H1 (cell line): ENCODE data around the gene CEBPE. TPM values are rescaled to one million over a fixed set of nuclear protein-coding genes. Genes with fewer than 3 reads are reported as not detected.

Source experiments
- CTCF ChIA-PET: fragments of 300-600 bp; sonication (Branson Sonifier 250); formaldehyde crosslinking; loops from one replicate; lab custom pipeline; 2021; ENCODE audit not compliant: partially characterized antibody; lab: Charles Lee
- POLR2A ChIA-PET: fragments of 300-600 bp; sonication (Branson Sonifier 250); formaldehyde crosslinking; loops from one replicate; lab custom pipeline; 2021; ENCODE audit warnings: inconsistent platforms; ENCODE audit not compliant: partially characterized antibody; lab: Charles Lee
- DNase-seq, 2 experiments: peaks; one replicate each; pipeline versions ENCODE4 v3.0.0 to v3.0.0-alpha.2; 2010 to 2022; ENCODE audit warnings: low spot score in 2 of 2, low read depth in 1 of 2, mixed read lengths in 1 of 2
- FAIRE-seq: peaks from 2 replicates; lab custom pipeline; 2011; peaks lifted over from hg19 to GRCh38; lab: Jason Lieb, UNC
- H2AFZ ChIP-seq: 2 replicates; pipeline ENCODE4 v1.8.1; 2012; ENCODE audit warnings: low read length, inconsistent platforms
- H2AK5ac ChIP-seq: 2 replicates; pipeline ENCODE4 v1.6.1; 2013; ENCODE audit warnings: low read depth, low read length
- H2BK120ac ChIP-seq: replicated peaks from 2 replicates; pipeline ENCODE3; 2013; ENCODE audit warnings: low read depth, low read length, inconsistent platforms
- H2BK12ac ChIP-seq: 2 replicates; pipeline ENCODE4 v1.6.1; 2013; ENCODE audit warnings: low read depth, low read length
- H2BK15ac ChIP-seq: 2 replicates; pipeline ENCODE4 v1.6.1; 2013; ENCODE audit warnings: low read length
- H2BK20ac ChIP-seq: 2 replicates; pipeline ENCODE4 v1.6.1; 2013; ENCODE audit warnings: low read length
- H2BK5ac ChIP-seq: 2 replicates; pipeline ENCODE4 v1.6.1; 2013; ENCODE audit warnings: low read depth, low read length
- H3K14ac ChIP-seq: 2 replicates; pipeline ENCODE4 v1.6.1; 2013; ENCODE audit warnings: inconsistent platforms; ENCODE audit not compliant: insufficient read length
- H3K18ac ChIP-seq: 2 replicates; pipeline ENCODE4 v1.6.1; 2013; ENCODE audit warnings: low read length; ENCODE audit errors: extremely low read depth
- H3K23ac ChIP-seq: 2 replicates; pipeline ENCODE4 v1.6.1; 2013; ENCODE audit warnings: inconsistent platforms; ENCODE audit not compliant: insufficient read length
- H3K23me2 ChIP-seq: 2 replicates; pipeline ENCODE4 v1.6.1; 2013; ENCODE audit warnings: low read depth, low read length
- H3K27ac ChIP-seq: 2 replicates; pipeline ENCODE4 v1.6.1; 2011; ENCODE audit warnings: low read depth, low read length, inconsistent platforms
- H3K27me3 ChIP-seq, 4 experiments: replicated peaks in 1 of 4; 1 replicate in 1 of 4; 2 replicates in 3 of 4; pipeline versions ENCODE4 v1.6.1 to v1.8.1; 2011 to 2013; ENCODE audit warnings: low read length in 3 of 4, mild to moderate bottlenecking in 3 of 4, inconsistent platforms in 2 of 4, mixed read lengths in 2 of 4, moderate library complexity in 1 of 4; ENCODE audit not compliant: control insufficient read depth in 3 of 4, insufficient read depth in 3 of 4; ENCODE audit errors: extremely low read depth in 1 of 4
- H3K36me3 ChIP-seq, 4 experiments: 2 replicates each; pipeline versions ENCODE4 v1.6.1 to v1.8.1; 2011 to 2013; ENCODE audit warnings: mild to moderate bottlenecking in 4 of 4, low read length in 3 of 4, moderate library complexity in 2 of 4, control low read depth in 1 of 4, inconsistent platforms in 1 of 4; ENCODE audit not compliant: insufficient read depth in 4 of 4, control insufficient read depth in 2 of 4
- H3K4ac ChIP-seq: replicated peaks from 2 replicates; pipeline ENCODE3; 2013; ENCODE audit warnings: low read length, low read depth, mixed read lengths, inconsistent platforms; ENCODE audit not compliant: insufficient read length
- H3K4me1 ChIP-seq, 4 experiments: replicated peaks in 1 of 4; 1 replicate in 1 of 4; 2 replicates in 3 of 4; pipeline versions ENCODE4 v1.6.1 to v1.8.1; 2011 to 2013; ENCODE audit warnings: low read length in 3 of 4, inconsistent platforms in 2 of 4, mixed read lengths in 1 of 4; ENCODE audit not compliant: insufficient read depth in 4 of 4, control insufficient read depth in 3 of 4
- H3K4me2 ChIP-seq, 2 experiments: 2 replicates each; pipeline versions ENCODE4 v1.6.1 to v1.8.1; 2011 to 2013; ENCODE audit warnings: low read depth in 2 of 2, low read length in 2 of 2, control low read depth in 1 of 2, inconsistent platforms in 1 of 2, mild to moderate bottlenecking in 1 of 2; ENCODE audit not compliant: insufficient read depth in 1 of 2
- H3K4me3 ChIP-seq, 4 experiments: fragments of 200-600, 300-600 bp in 1 of 4; sonication (generic), shearing (Covaris generic), sonication (Bioruptor Twin) in 1 of 4; 2 replicates each; pipeline versions ENCODE4 v1.5.1 to v1.8.1; 2011 to 2016; ENCODE audit warnings: low read length in 4 of 4, low read depth in 3 of 4, control low read depth in 2 of 4, inconsistent platforms in 2 of 4, mild to moderate bottlenecking in 2 of 4, mixed read lengths in 1 of 4, moderate library complexity in 1 of 4; ENCODE audit not compliant: insufficient read depth in 2 of 4; ENCODE audit errors: extremely low read depth in 1 of 4
- H3K56ac ChIP-seq: replicated peaks from 2 replicates; pipeline ENCODE3; 2013; ENCODE audit warnings: low read depth, mild to moderate bottlenecking, mixed read lengths, low read length, inconsistent platforms; ENCODE audit not compliant: insufficient read length
- H3K79me1 ChIP-seq: 2 replicates; pipeline ENCODE4 v1.6.1; 2013; ENCODE audit warnings: low read depth, low read length, control low read depth
- H3K79me2 ChIP-seq, 2 experiments: 2 replicates each; pipeline versions ENCODE4 v1.6.1 to v1.8.1; 2012 to 2013; ENCODE audit warnings: low read length in 2 of 2, mild to moderate bottlenecking in 2 of 2, inconsistent platforms in 1 of 2; ENCODE audit not compliant: insufficient read depth in 2 of 2, control insufficient read depth in 1 of 2
- H3K9ac ChIP-seq, 4 experiments: replicated peaks in 1 of 4; 1 replicate in 1 of 4; 2 replicates in 3 of 4; pipeline versions ENCODE4 v1.6.1 to v1.8.1; 2011 to 2013; ENCODE audit warnings: low read depth in 3 of 4, low read length in 3 of 4, control low read depth in 2 of 4, mild to moderate bottlenecking in 2 of 4, moderate library complexity in 2 of 4, inconsistent platforms in 1 of 4; ENCODE audit errors: extremely low read depth in 1 of 4
- H3K9me3 ChIP-seq, 2 experiments: 2 replicates each; pipeline versions ENCODE4 v1.6.1 to v1.8.1; 2012 to 2013; ENCODE audit warnings: mild to moderate bottlenecking in 2 of 2, moderate library complexity in 2 of 2, control low read depth in 1 of 2, inconsistent platforms in 1 of 2, low read depth in 1 of 2, low read length in 1 of 2, mixed read lengths in 1 of 2; ENCODE audit not compliant: insufficient read depth in 2 of 2
- H4K20me1 ChIP-seq, 2 experiments: replicated peaks in 1 of 2; 2 replicates each; pipeline versions ENCODE3 to v1.8.1; 2011 to 2013; ENCODE audit warnings: inconsistent platforms in 2 of 2, low read length in 2 of 2, mild to moderate bottlenecking in 1 of 2; ENCODE audit not compliant: insufficient read depth in 2 of 2, control insufficient read depth in 1 of 2
- H4K5ac ChIP-seq: 2 replicates; pipeline ENCODE4 v1.6.1; 2013; ENCODE audit warnings: low read length, low read depth, mixed read lengths, inconsistent platforms; ENCODE audit not compliant: insufficient read length
- H4K8ac ChIP-seq: 2 replicates; pipeline ENCODE4 v1.8.0; 2013; ENCODE audit warnings: mild to moderate bottlenecking, moderate library complexity, low read length, inconsistent platforms; ENCODE audit not compliant: insufficient read depth; ENCODE audit errors: extremely low read depth
- H4K91ac ChIP-seq: replicated peaks from 2 replicates; pipeline ENCODE3; 2013; ENCODE audit warnings: low read length, mixed read lengths, inconsistent platforms; ENCODE audit not compliant: insufficient read length
- BACH1 ChIP-seq: IDR thresholded peaks from 2 replicates; pipeline ENCODE4 v1.6.1; 2012; ENCODE audit warnings: low read length, improper control_type of control experiment
- BCL11A ChIP-seq, 2 experiments: IDR thresholded peaks; one replicate each; pipeline ENCODE4 v1.6.1; 2011; ENCODE audit warnings: low read depth in 2 of 2, low read length in 2 of 2, mild to moderate bottlenecking in 2 of 2
- CBX8 ChIP-seq: fragments of 300-800, 300-1000 bp; sonication (generic); IDR thresholded peaks from 2 replicates; pipeline ENCODE4 v1.7.1; 2016; ENCODE audit warnings: low read depth, low read length, borderline replicate concordance
- KDM4A ChIP-seq: IDR thresholded peaks from one replicate; pipeline ENCODE4 v1.7.1; 2012; ENCODE audit warnings: low read depth, mild to moderate bottlenecking, moderate library complexity, low read length, inconsistent platforms; ENCODE audit not compliant: severe bottlenecking
- RAD21 ChIP-seq, 2 experiments: IDR thresholded peaks in 1 of 2; conservative IDR thresholded peaks in 1 of 2; 2 replicates each; pipeline ENCODE4 v1.6.1; 2011; ENCODE audit warnings: low read depth in 2 of 2, low read length in 2 of 2, improper control_type of control experiment in 1 of 2, inconsistent platforms in 1 of 2, mild to moderate bottlenecking in 1 of 2, moderate library complexity in 1 of 2
- SIN3A ChIP-seq, 2 experiments: IDR thresholded peaks in 1 of 2; conservative IDR thresholded peaks in 1 of 2; 2 replicates each; pipeline ENCODE4 v1.6.1; 2011 to 2012; ENCODE audit warnings: low read length in 2 of 2, improper control_type of control experiment in 1 of 2, low read depth in 1 of 2, mild to moderate bottlenecking in 1 of 2
- WGBS, 2 experiments: shearing (Covaris generic) in 1 of 2; methylation state at CpG; one replicate each; pipeline versions ENCODE4 v1.1.6 to v1.1.7; 2013 to 2015; ENCODE audit warnings: low lambda C conversion rate in 2 of 2, mixed read lengths in 2 of 2, inconsistent platforms in 1 of 2, low coverage in 1 of 2, missing lambda C conversion rate in 1 of 2; ENCODE audit not compliant: insufficient replicate concordance in 2 of 2, insufficient coverage in 1 of 2, insufficient read length in 1 of 2; ENCODE audit errors: extremely low coverage in 1 of 2, missing lambda C conversion rate in 1 of 2; 5-methylcytosine and 5-hydroxymethylcytosine counted together
- polyA plus RNA-seq, 7 experiments: library from polyadenylated mRNA; depleted of rRNA in 3 of 7; stranded (reverse) in 5 of 7; unstranded in 2 of 7; fragments of >200 nt in 5 of 7; fragments of 200-250 nt in 2 of 7; gene quantifications; 1 replicate in 5 of 7; 2 replicates in 1 of 7; 4 replicates in 1 of 7; pipeline versions ENCODE4 v1.2.1 to v1.2.3, GENCODE V29; 2011 to 2013; ENCODE audit warnings: missing spikeins in 2 of 7, mixed read lengths in 2 of 7
- total RNA-seq: library from RNA; stranded (reverse); fragmentation: NEBNext Ultra II Directional; extraction: Animal tissue kit (Norgen Biotek cat#: 25700); gene quantifications from 2 replicates; pipeline ENCODE4 v1.2.1, GENCODE V29; 2021
- TF ChIP-seq, protein P1 (sequence below), 3 experiments: IDR thresholded peaks; 1 replicate in 2 of 3; 2 replicates in 1 of 3; pipeline versions ENCODE4 v1.5.1 to v1.6.1; 2011; ENCODE audit warnings: low read length in 3 of 3, mild to moderate bottlenecking in 3 of 3, inconsistent platforms in 2 of 3, low read depth in 1 of 3, moderate library complexity in 1 of 3; ENCODE audit not compliant: insufficient read depth in 1 of 3; ENCODE audit errors: control extremely low read depth in 1 of 3
- TF ChIP-seq, protein P2 (sequence below): IDR thresholded peaks from 2 replicates; pipeline ENCODE4 v1.6.1; 2012; ENCODE audit warnings: low read length, inconsistent platforms

Gene CEBPE
- total and polyA plus RNA-seq, 2 of the 8 experiments (the other 6 are each of a cell fraction or from before 2014, with no cell fraction given): 0.05 TPM; not detected in 1

DNA sequence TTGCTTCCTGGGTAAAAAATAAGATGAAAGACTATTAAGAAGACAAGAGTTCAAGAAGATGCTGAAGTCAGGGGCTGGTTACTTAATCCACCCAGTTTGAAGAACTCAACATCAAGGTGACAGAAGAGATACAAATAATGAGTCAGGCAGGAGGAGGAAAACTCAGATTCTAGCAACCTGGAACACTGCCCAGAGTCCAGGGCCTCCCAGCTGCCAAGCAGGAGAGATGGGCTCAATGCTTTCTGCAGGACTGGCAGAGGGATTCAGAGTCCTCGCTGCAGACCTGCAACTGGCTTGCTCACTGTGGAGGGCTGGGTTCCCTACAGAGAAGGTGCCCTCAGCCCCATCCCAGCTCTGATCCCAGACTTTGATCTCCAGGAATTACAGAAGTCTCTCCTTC lies 28.6 kb upstream of the CEBPE start:
- H4K20me1 ChIP-seq: peaks cover 2 to 6% of the 10 kb centered on the region in 2 experiments
- H3K18ac ChIP-seq: no peak overlapping the region
- no peaks in the 10 kb centered on the region for H3K27me3 ChIP-seq
- POLR2A ChIA-PET: no interaction called here
- DNase-seq (no peak), FAIRE-seq (no peak)
- no peak overlapping the region for H3K9ac ChIP-seq
- H3K23me2 ChIP-seq: peaks cover 3% of the 10 kb centered on the region; the same call in 1 of the 2 replicates
- no peak overlapping the region for H3K4me3 ChIP-seq
- H3K9me3 ChIP-seq: no peaks in the 10 kb centered on the region
- no peak overlapping the region for H2BK5ac ChIP-seq
- H4K8ac ChIP-seq: no peak overlapping the region
- H4K91ac ChIP-seq: no peak overlapping the region
- no peak overlapping the region for H4K5ac ChIP-seq
- no peak overlapping the region for H2BK20ac ChIP-seq
- H3K4me1 ChIP-seq: no peaks in the 10 kb centered on the region
- no peaks in the 10 kb centered on the region; the same call in none of the 2 replicates for H3K79me1 ChIP-seq
- no peak overlapping the region for H3K14ac ChIP-seq
- H3K56ac ChIP-seq: no peak overlapping the region
- H2AFZ ChIP-seq: no peak overlapping the region
- H2BK15ac ChIP-seq: no peak overlapping the region
- no peak overlapping the region for H3K23ac ChIP-seq
- CTCF ChIA-PET: interaction anchor here (0.7 kb wide), 1 partner anchor 1659 kb away, joined by 4 read pairs; no protein-coding TSS in a partner anchor
- no peak overlapping the region; the same call in 1 of the 2 replicates for H3K27ac ChIP-seq
- H3K4ac ChIP-seq: no peak overlapping the region
- 94% methylated on average over 1 of the region's 1 CpG; no CpG with 5 or more reads in 1 of the 2 experiments for WGBS, 2 experiments
- peaks cover 4 to 28% (median 16%) of the 10 kb centered on the region in 4 experiments; a peak in 7 of 8 replicates for H3K36me3 ChIP-seq
- H3K79me2 ChIP-seq: no peaks in the 10 kb centered on the region
- no peak overlapping the region for H2BK12ac ChIP-seq
- no peak overlapping the region for H2AK5ac ChIP-seq
- no peak overlapping the region for H2BK120ac ChIP-seq
- H3K4me2 ChIP-seq: no peak overlapping the region
- TF ChIP-seq, protein P1, sequence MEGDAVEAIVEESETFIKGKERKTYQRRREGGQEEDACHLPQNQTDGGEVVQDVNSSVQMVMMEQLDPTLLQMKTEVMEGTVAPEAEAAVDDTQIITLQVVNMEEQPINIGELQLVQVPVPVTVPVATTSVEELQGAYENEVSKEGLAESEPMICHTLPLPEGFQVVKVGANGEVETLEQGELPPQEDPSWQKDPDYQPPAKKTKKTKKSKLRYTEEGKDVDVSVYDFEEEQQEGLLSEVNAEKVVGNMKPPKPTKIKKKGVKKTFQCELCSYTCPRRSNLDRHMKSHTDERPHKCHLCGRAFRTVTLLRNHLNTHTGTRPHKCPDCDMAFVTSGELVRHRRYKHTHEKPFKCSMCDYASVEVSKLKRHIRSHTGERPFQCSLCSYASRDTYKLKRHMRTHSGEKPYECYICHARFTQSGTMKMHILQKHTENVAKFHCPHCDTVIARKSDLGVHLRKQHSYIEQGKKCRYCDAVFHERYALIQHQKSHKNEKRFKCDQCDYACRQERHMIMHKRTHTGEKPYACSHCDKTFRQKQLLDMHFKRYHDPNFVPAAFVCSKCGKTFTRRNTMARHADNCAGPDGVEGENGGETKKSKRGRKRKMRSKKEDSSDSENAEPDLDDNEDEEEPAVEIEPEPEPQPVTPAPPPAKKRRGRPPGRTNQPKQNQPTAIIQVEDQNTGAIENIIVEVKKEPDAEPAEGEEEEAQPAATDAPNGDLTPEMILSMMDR (IDR thresholded peaks at IDR 0.05; ENCODE audit: control extremely low read depth in 1 of 3, insufficient read depth in 1 of 3, low read depth in 1 of 3, low read length in 3 of 3): no peak
- no peak for TF ChIP-seq BACH1
- TF ChIP-seq, protein P2, sequence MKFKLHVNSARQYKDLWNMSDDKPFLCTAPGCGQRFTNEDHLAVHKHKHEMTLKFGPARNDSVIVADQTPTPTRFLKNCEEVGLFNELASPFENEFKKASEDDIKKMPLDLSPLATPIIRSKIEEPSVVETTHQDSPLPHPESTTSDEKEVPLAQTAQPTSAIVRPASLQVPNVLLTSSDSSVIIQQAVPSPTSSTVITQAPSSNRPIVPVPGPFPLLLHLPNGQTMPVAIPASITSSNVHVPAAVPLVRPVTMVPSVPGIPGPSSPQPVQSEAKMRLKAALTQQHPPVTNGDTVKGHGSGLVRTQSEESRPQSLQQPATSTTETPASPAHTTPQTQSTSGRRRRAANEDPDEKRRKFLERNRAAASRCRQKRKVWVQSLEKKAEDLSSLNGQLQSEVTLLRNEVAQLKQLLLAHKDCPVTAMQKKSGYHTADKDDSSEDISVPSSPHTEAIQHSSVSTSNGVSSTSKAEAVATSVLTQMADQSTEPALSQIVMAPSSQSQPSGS: no peak
- TF ChIP-seq BCL11A (IDR thresholded peaks at IDR 0.05; ENCODE audit: low read depth in 2 of 2, low read length in 2 of 2): no peak
- TF ChIP-seq RAD21 (IDR thresholded peaks at IDR 0.05 in 1 of 2, conservative IDR thresholded peaks at IDR 0.05 in 1 of 2; ENCODE audit: low read depth in 2 of 2, low read length in 2 of 2): no peak
- TF ChIP-seq KDM4A: no peak
- TF ChIP-seq CBX8: no peak
- no peak for TF ChIP-seq SIN3A (conservative IDR thresholded peaks at IDR 0.05 in 1 of 2, IDR thresholded peaks at IDR 0.05 in 1 of 2; ENCODE audit: low read depth in 1 of 2, low read length in 2 of 2)
